ENCODE results near the gene AKR1C1. TPM values are rescaled to one million over a fixed set of nuclear protein-coding genes. Genes with fewer than 3 reads are reported as not detected.
"Not testable (repeated sequence)": the region's sequence is repeated elsewhere in the genome, so short reads cannot be mapped to it uniquely, and the experiment has no call there.

Gene AKR1C1
- total and polyA plus RNA-seq, 2 donors (not counting 1 experiment from before 2014, with no cell fraction given): 0.25 TPM; not detected in 1

DNA sequence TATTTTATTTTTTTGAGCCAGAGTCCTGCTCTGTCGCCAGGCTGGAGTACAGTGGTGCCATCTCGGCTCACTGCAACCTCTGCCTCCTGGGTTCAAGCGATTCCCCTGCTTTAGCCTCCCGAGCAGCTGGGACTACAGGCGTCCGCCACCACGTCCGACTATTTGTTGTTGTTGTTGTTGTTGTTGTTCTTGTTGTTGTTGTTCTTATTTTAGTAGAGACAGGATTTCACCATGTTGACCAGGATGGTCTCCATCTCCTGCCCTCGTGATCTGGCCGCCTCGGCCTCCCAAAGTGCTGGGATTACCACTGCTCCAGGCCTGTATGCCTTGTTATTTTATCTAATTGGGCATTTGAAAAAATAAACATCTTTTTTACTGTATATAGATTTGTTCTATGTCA is 1.7 kb upstream of the AKR1C1 start:
- H2AFZ ChIP-seq (ENCODE audit: insufficient read depth, low read depth, low read length, poor library complexity, severe bottlenecking); H3K4me1 Mint-ChIP-seq; H3K9ac ChIP-seq (ENCODE audit: low read length); H3K27ac Mint-ChIP-seq; H3K79me2 ChIP-seq (ENCODE audit: control insufficient read depth, insufficient read depth, low read length); DNase-seq; CTCF ChIA-PET; H3K27me3 Mint-ChIP-seq; H3K4me1 ChIP-seq (ENCODE audit: control insufficient read depth in 2 of 2, insufficient read depth in 2 of 2, low read length in 2 of 2); POLR2A ChIA-PET; H3K9me3 ChIP-seq (ENCODE audit: control extremely low read depth in 1 of 3, control insufficient read depth in 2 of 3, insufficient read depth in 1 of 3, low read length in 2 of 3); ATAC-seq (ENCODE audit: low read depth); H3K27ac ChIP-seq (ENCODE audit: low read length in 2 of 2); H3K9me3 Mint-ChIP-seq (ENCODE audit: insufficient read depth); H3K4me2 ChIP-seq (replicated peaks; ENCODE audit: low read depth, low read length, poor library complexity, severe bottlenecking); H4K20me1 ChIP-seq (ENCODE audit: control insufficient read depth, insufficient read depth, low read length, poor library complexity, severe bottlenecking); H3K27me3 ChIP-seq (replicated peaks in 1 of 4; ENCODE audit: control extremely low read depth in 1 of 4, control insufficient read depth in 3 of 4, insufficient read depth in 4 of 4, low read length in 3 of 4); H3K4me3 Mint-ChIP-seq; H3K4me3 ChIP-seq (ENCODE audit: control extremely low read depth in 1 of 5, extremely low read depth in 1 of 5, insufficient read depth in 1 of 5, low read depth in 2 of 5, low read length in 4 of 5); H3K36me3 ChIP-seq (replicated peaks in 1 of 2; ENCODE audit: control extremely low read depth in 1 of 2, control insufficient read depth in 1 of 2, extremely low read depth in 1 of 2, insufficient read depth in 2 of 2, low read length in 1 of 2): not testable (repeated sequence)
- intact Hi-C loops (cut with micrococcal nuclease): loop anchor here (1.0 kb wide), 1 partner anchor 41 kb away; no protein-coding TSS in a partner anchor
- WGBS (ENCODE audit: insufficient coverage): 96% methylated on average over 6 of the region's 11 CpGs

DNA sequence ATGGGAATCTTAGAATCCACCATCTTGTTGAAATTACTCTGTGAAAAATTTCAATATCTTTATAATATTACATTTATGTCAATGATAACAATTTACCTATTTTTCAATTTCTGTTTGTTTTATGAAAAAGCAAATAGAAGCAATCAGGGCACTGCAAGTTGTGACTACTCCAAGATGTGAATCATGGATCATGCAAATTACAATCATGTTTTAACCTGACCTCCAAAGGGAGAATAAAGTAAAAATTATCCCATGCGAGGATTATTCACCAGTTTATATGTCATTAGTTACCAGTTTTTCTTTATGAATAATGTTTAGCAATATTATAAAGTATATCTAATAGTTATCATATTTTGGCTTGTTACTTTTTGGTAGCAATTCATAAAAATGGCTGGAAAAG is 907 bp upstream of the AKR1C1 start:
- H3K27me3 Mint-ChIP-seq; H3K27me3 ChIP-seq (replicated peaks in 1 of 4; ENCODE audit: control extremely low read depth in 1 of 4, control insufficient read depth in 3 of 4, insufficient read depth in 4 of 4, low read length in 3 of 4); H3K4me1 ChIP-seq (ENCODE audit: control insufficient read depth in 2 of 2, insufficient read depth in 2 of 2, low read length in 2 of 2); H3K9me3 Mint-ChIP-seq (ENCODE audit: insufficient read depth); intact Hi-C loops (cut with micrococcal nuclease); H3K4me1 Mint-ChIP-seq; H3K9me3 ChIP-seq (ENCODE audit: control extremely low read depth in 1 of 3, control insufficient read depth in 2 of 3, insufficient read depth in 1 of 3, low read length in 2 of 3); H3K4me2 ChIP-seq (replicated peaks; ENCODE audit: low read depth, low read length, poor library complexity, severe bottlenecking); POLR2A ChIA-PET; H3K4me3 Mint-ChIP-seq; DNase-seq; H3K27ac Mint-ChIP-seq; ATAC-seq (ENCODE audit: low read depth); H3K79me2 ChIP-seq (ENCODE audit: control insufficient read depth, insufficient read depth, low read length); H2AFZ ChIP-seq (ENCODE audit: insufficient read depth, low read depth, low read length, poor library complexity, severe bottlenecking); H3K27ac ChIP-seq (ENCODE audit: low read length in 2 of 2); H3K4me3 ChIP-seq (ENCODE audit: control extremely low read depth in 1 of 5, extremely low read depth in 1 of 5, insufficient read depth in 1 of 5, low read depth in 2 of 5, low read length in 4 of 5); H3K9ac ChIP-seq (ENCODE audit: low read length); H3K36me3 ChIP-seq (replicated peaks in 1 of 2; ENCODE audit: control extremely low read depth in 1 of 2, control insufficient read depth in 1 of 2, extremely low read depth in 1 of 2, insufficient read depth in 2 of 2, low read length in 1 of 2); CTCF ChIA-PET; H4K20me1 ChIP-seq (ENCODE audit: control insufficient read depth, insufficient read depth, low read length, poor library complexity, severe bottlenecking): not testable (repeated sequence)
- WGBS (ENCODE audit: insufficient coverage): no CpG with 5 or more reads among the region's 1 CpG

DNA sequence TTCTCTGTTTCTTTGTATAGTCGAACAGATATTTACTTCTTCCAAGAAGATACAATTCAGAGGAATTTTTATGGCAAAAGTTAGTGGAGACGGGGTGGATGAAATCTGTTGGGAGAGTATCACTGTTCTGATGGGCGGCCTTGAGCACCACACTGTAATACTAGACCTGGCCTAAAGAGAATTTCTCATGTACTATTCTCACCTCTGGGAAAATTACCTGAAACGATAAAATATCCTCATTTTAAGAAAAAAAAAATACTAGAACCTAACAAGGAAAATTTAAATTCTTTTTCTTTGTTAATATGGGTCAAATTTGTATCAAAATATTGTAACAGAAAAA is 570 bp downstream of the AKR1C1 start:
- H3K27me3 Mint-ChIP-seq; H3K9me3 ChIP-seq (ENCODE audit: control extremely low read depth in 1 of 3, control insufficient read depth in 2 of 3, insufficient read depth in 1 of 3, low read length in 2 of 3): not testable (repeated sequence)
- WGBS (ENCODE audit: insufficient coverage): no CpG with 5 or more reads among the region's 4 CpGs

DNA sequence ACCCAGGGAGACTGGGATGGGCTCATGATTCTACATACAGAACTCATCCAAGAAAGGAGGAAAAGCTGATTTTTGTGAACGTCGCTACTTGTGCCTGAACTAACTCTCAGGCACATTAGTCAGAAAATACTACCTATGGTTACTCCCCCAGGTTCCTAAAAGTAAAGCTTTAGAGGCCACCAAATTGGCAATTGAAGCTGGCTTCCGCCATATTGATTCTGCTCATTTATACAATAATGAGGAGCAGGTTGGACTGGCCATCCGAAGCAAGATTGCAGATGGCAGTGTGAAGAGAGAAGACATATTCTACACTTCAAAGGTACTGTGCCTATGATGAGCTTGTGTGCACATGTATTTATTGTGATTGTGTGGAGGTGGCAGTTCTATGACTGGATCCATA is 2.5 kb downstream of the AKR1C1 start:
- H2AFZ ChIP-seq (ENCODE audit: insufficient read depth, low read depth, low read length, poor library complexity, severe bottlenecking); H3K4me1 Mint-ChIP-seq; H3K9me3 ChIP-seq (ENCODE audit: control extremely low read depth in 1 of 3, control insufficient read depth in 2 of 3, insufficient read depth in 1 of 3, low read length in 2 of 3); CTCF ChIA-PET; H3K9ac ChIP-seq (ENCODE audit: low read length); H3K4me2 ChIP-seq (replicated peaks; ENCODE audit: low read depth, low read length, poor library complexity, severe bottlenecking); H3K27ac Mint-ChIP-seq; H3K27ac ChIP-seq (ENCODE audit: low read length in 2 of 2); intact Hi-C loops (cut with micrococcal nuclease); H3K4me3 Mint-ChIP-seq; H3K4me1 ChIP-seq (ENCODE audit: control insufficient read depth in 2 of 2, insufficient read depth in 2 of 2, low read length in 2 of 2); H3K36me3 ChIP-seq (replicated peaks in 1 of 2; ENCODE audit: control extremely low read depth in 1 of 2, control insufficient read depth in 1 of 2, extremely low read depth in 1 of 2, insufficient read depth in 2 of 2, low read length in 1 of 2); H3K4me3 ChIP-seq (ENCODE audit: control extremely low read depth in 1 of 5, extremely low read depth in 1 of 5, insufficient read depth in 1 of 5, low read depth in 2 of 5, low read length in 4 of 5); H3K9me3 Mint-ChIP-seq (ENCODE audit: insufficient read depth); POLR2A ChIA-PET; ATAC-seq (ENCODE audit: low read depth); H3K27me3 ChIP-seq (replicated peaks in 1 of 4; ENCODE audit: control extremely low read depth in 1 of 4, control insufficient read depth in 3 of 4, insufficient read depth in 4 of 4, low read length in 3 of 4); H3K79me2 ChIP-seq (ENCODE audit: control insufficient read depth, insufficient read depth, low read length); H3K27me3 Mint-ChIP-seq; DNase-seq; H4K20me1 ChIP-seq (ENCODE audit: control insufficient read depth, insufficient read depth, low read length, poor library complexity, severe bottlenecking): not testable (repeated sequence)
- no CpG with 5 or more reads among the region's 4 CpGs for WGBS (ENCODE audit: insufficient coverage)

More for the DNA sequence above, 570 bp downstream of the AKR1C1 start:
- CTCF ChIA-PET; ATAC-seq (ENCODE audit: low read depth); H3K4me1 Mint-ChIP-seq; H3K4me1 ChIP-seq (ENCODE audit: control insufficient read depth in 2 of 2, insufficient read depth in 2 of 2, low read length in 2 of 2); H3K36me3 ChIP-seq (replicated peaks in 1 of 2; ENCODE audit: control extremely low read depth in 1 of 2, control insufficient read depth in 1 of 2, extremely low read depth in 1 of 2, insufficient read depth in 2 of 2, low read length in 1 of 2); H3K27me3 ChIP-seq (replicated peaks in 1 of 4; ENCODE audit: control extremely low read depth in 1 of 4, control insufficient read depth in 3 of 4, insufficient read depth in 4 of 4, low read length in 3 of 4); H3K27ac Mint-ChIP-seq; DNase-seq; intact Hi-C loops (cut with micrococcal nuclease); H3K9ac ChIP-seq (ENCODE audit: low read length); POLR2A ChIA-PET; H3K4me3 ChIP-seq (ENCODE audit: control extremely low read depth in 1 of 5, extremely low read depth in 1 of 5, insufficient read depth in 1 of 5, low read depth in 2 of 5, low read length in 4 of 5); H2AFZ ChIP-seq (ENCODE audit: insufficient read depth, low read depth, low read length, poor library complexity, severe bottlenecking); H3K79me2 ChIP-seq (ENCODE audit: control insufficient read depth, insufficient read depth, low read length); H3K9me3 Mint-ChIP-seq (ENCODE audit: insufficient read depth); H3K4me2 ChIP-seq (replicated peaks; ENCODE audit: low read depth, low read length, poor library complexity, severe bottlenecking); H3K27ac ChIP-seq (ENCODE audit: low read length in 2 of 2); H3K4me3 Mint-ChIP-seq; H4K20me1 ChIP-seq (ENCODE audit: control insufficient read depth, insufficient read depth, low read length, poor library complexity, severe bottlenecking): not testable (repeated sequence)
